Measurements from ENCODE around the gene RSAD1. TPM values are rescaled to one million over a fixed set of nuclear protein-coding genes. Genes with fewer than 3 reads are reported as not detected.

The RSAD1 gene
- total RNA-seq, 3 donors from 2014 or later (not counting 1 experiment from before 2014, with no cell fraction given), result 49.0 to 71.3 (median 56.5) TPM

DNA sequence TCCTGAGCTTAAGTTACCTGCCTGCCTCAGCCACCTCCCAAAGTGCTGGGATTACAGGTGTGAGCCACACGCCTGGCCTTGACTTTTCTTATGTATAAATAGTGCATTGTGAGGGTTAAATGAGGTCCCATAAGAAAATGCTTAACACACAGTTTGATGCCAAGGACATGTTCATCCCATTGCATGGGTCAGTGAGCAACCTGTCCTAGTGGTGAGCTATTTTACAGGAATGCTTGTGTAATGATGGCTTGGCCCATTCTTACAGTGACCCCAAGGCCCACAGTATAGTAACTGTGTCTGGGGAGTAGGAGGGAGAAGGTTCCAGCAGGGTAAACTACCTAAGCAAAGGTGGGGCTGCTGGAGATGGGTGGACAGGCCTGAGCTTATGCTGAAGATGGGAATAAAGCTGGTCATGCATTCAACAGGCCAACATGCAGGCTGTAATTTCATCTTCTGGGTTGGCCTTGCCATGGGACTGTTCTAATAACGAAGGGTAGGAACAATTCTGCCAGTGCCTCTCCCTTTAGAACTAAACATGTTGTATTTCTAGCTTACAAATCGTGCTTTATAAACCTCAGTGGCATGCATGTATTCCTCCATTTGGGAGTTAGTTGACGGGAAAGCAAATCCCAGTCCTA is 46.4 kb upstream of the RSAD1 start:
- no peak overlapping the region for H3K4me3 ChIP-seq (ENCODE audit: low read length)
- no peaks in the 10 kb centered on the region for H3K27me3 ChIP-seq (ENCODE audit: control insufficient read depth, insufficient read depth, low read length)
- no peaks in the 10 kb centered on the region for H3K27me3 Mint-ChIP-seq (ENCODE audit: low read depth in 2 of 2)
- no peaks in the 10 kb centered on the region for H3K9me3 Mint-ChIP-seq
- no peak overlapping the region for H3K27ac Mint-ChIP-seq
- no peaks in the 10 kb centered on the region for H3K9me3 ChIP-seq (ENCODE audit: control insufficient read depth, insufficient read depth, low read length)
- ATAC-seq (no peak), DNase-seq (no peak)
- no peaks in the 10 kb centered on the region for H3K36me3 Mint-ChIP-seq
- peaks cover 11% of the 10 kb centered on the region for H3K4me1 ChIP-seq (ENCODE audit: control insufficient read depth, insufficient read depth, low read length)
- no peak overlapping the region for H3K27ac ChIP-seq (ENCODE audit: low read length)
- H3K4me3 Mint-ChIP-seq, result no peak overlapping the region
- intact Hi-C loops (cut with micrococcal nuclease), result no loop called here
- TF ChIP-seq, protein P1, sequence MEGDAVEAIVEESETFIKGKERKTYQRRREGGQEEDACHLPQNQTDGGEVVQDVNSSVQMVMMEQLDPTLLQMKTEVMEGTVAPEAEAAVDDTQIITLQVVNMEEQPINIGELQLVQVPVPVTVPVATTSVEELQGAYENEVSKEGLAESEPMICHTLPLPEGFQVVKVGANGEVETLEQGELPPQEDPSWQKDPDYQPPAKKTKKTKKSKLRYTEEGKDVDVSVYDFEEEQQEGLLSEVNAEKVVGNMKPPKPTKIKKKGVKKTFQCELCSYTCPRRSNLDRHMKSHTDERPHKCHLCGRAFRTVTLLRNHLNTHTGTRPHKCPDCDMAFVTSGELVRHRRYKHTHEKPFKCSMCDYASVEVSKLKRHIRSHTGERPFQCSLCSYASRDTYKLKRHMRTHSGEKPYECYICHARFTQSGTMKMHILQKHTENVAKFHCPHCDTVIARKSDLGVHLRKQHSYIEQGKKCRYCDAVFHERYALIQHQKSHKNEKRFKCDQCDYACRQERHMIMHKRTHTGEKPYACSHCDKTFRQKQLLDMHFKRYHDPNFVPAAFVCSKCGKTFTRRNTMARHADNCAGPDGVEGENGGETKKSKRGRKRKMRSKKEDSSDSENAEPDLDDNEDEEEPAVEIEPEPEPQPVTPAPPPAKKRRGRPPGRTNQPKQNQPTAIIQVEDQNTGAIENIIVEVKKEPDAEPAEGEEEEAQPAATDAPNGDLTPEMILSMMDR (IDR thresholded peaks at IDR 0.05), result no peak
- H3K4me1 Mint-ChIP-seq, result peaks cover 0 to 3% of the 10 kb centered on the region in 2 donors
- H3K36me3 ChIP-seq (ENCODE audit: control insufficient read depth, insufficient read depth, low read length), result no peaks in the 10 kb centered on the region
- WGBS (ENCODE audit: insufficient coverage), result 65% methylated on average over 4 of the region's 4 CpGs

DNA sequence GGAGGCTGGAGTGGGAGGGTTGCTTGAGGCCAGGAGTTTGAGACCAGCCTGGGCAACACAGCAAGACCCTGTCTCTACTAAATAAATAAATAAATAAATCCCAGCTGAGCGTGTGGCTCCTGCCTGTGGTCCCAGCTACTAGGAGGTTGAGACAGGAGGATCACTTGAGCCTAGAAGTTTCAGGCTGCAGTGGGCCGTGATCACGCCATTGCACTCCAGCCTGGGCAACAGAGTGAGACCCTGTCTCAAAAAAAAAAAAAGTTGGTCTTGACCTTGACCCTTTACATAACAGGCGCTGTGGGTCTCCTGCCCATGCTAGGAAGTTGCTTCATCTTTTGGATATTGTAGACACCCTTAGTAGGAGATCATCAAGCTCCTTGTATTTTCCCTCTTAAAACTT is 41.3 kb upstream of the RSAD1 start:
- WGBS (ENCODE audit: insufficient coverage), result 99% methylated on average over 4 of the region's 4 CpGs
- Histone ChIP-seq H3K27ac (ENCODE audit: low read length) (no peak overlapping the region), H3K9me3 (ENCODE audit: control insufficient read depth, insufficient read depth, low read length) (no peaks in the 10 kb centered on the region), H3K27me3 (ENCODE audit: control insufficient read depth, insufficient read depth, low read length) (no peaks in the 10 kb centered on the region), H3K4me1 (ENCODE audit: control insufficient read depth, insufficient read depth, low read length) (peaks cover 4% of the 10 kb centered on the region), H3K36me3 (ENCODE audit: control insufficient read depth, insufficient read depth, low read length) (no peaks in the 10 kb centered on the region), H3K4me3 (ENCODE audit: low read length) (no peak overlapping the region)
- no peak overlapping the region for H3K4me3 Mint-ChIP-seq
- TF ChIP-seq, protein P1 (IDR thresholded peaks at IDR 0.05), result no peak
- H3K4me1 Mint-ChIP-seq, result no peaks in the 10 kb centered on the region
- ATAC-seq (no peak), DNase-seq (no peak)
- H3K9me3 Mint-ChIP-seq, result no peaks in the 10 kb centered on the region
- H3K27me3 Mint-ChIP-seq (ENCODE audit: low read depth in 2 of 2), result no peaks in the 10 kb centered on the region
- intact Hi-C loops (cut with micrococcal nuclease), result no loop called here
- no peak overlapping the region for H3K27ac Mint-ChIP-seq
- H3K36me3 Mint-ChIP-seq, result no peaks in the 10 kb centered on the region

DNA sequence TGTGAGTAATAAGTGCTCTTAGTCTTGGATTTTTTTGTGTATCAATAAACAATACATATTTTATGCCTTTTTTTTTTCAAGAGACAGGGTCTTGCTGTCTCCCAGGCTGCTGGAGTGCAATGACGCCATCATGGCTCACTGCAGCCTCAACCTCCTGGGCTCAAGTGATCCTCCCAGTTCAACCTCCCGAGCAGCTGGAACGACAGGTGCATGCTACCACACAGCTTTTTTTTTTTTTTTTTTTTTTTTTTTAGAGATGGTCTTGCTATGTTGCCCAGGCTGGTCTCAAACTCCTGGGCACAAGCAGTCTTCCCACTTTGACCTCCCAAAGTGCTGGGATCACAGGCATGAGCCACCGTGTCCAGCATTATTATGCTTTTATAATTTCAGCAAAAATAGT is 39.7 kb upstream of the RSAD1 start:
- Histone ChIP-seq H3K4me3 (ENCODE audit: low read length) (no peak overlapping the region), H3K36me3 (ENCODE audit: control insufficient read depth, insufficient read depth, low read length) (no peaks in the 10 kb centered on the region), H3K27me3 (ENCODE audit: control insufficient read depth, insufficient read depth, low read length) (no peaks in the 10 kb centered on the region), H3K9me3 (ENCODE audit: control insufficient read depth, insufficient read depth, low read length) (no peaks in the 10 kb centered on the region), H3K27ac (ENCODE audit: low read length) (no peak overlapping the region), H3K4me1 (ENCODE audit: control insufficient read depth, insufficient read depth, low read length) (peaks cover 2% of the 10 kb centered on the region)
- Mint-ChIP-seq H3K27me3 (ENCODE audit: low read depth in 2 of 2) (no peaks in the 10 kb centered on the region), H3K4me1 (no peaks in the 10 kb centered on the region), H3K36me3 (no peaks in the 10 kb centered on the region), H3K27ac (no peak overlapping the region), H3K9me3 (no peaks in the 10 kb centered on the region), H3K4me3 (no peak overlapping the region)
- intact Hi-C loops (cut with micrococcal nuclease), result no loop called here
- ATAC-seq (no peak), DNase-seq (no peak)
- TF ChIP-seq, protein P1 (IDR thresholded peaks at IDR 0.05), result no peak
- WGBS (ENCODE audit: insufficient coverage), result 93% methylated on average over 1 of the region's 4 CpGs
